VCaP (cell line): ENCODE measurements around the gene GJD4.

ENCODE experiments used
- H3K27ac ChIP-seq: fragments of 450-650 bp; 2 replicates; pipeline ENCODE4 v1.5.1; 2017
- TF ChIP-seq, protein P1 (sequence below): fragments of 450-650 bp; conservative IDR thresholded peaks from 2 replicates; pipeline ENCODE4 v1.5.1; 2017; ENCODE audit warnings: mild to moderate bottlenecking, moderate library complexity

Gene GJD4

GRCh38 chr10:35572583-35572982, 32.6 kb upstream of the GJD4 start:
- TF ChIP-seq, protein P1, sequence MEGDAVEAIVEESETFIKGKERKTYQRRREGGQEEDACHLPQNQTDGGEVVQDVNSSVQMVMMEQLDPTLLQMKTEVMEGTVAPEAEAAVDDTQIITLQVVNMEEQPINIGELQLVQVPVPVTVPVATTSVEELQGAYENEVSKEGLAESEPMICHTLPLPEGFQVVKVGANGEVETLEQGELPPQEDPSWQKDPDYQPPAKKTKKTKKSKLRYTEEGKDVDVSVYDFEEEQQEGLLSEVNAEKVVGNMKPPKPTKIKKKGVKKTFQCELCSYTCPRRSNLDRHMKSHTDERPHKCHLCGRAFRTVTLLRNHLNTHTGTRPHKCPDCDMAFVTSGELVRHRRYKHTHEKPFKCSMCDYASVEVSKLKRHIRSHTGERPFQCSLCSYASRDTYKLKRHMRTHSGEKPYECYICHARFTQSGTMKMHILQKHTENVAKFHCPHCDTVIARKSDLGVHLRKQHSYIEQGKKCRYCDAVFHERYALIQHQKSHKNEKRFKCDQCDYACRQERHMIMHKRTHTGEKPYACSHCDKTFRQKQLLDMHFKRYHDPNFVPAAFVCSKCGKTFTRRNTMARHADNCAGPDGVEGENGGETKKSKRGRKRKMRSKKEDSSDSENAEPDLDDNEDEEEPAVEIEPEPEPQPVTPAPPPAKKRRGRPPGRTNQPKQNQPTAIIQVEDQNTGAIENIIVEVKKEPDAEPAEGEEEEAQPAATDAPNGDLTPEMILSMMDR, result no peak
- H3K27ac ChIP-seq, result no peak overlapping the region

DNA sequence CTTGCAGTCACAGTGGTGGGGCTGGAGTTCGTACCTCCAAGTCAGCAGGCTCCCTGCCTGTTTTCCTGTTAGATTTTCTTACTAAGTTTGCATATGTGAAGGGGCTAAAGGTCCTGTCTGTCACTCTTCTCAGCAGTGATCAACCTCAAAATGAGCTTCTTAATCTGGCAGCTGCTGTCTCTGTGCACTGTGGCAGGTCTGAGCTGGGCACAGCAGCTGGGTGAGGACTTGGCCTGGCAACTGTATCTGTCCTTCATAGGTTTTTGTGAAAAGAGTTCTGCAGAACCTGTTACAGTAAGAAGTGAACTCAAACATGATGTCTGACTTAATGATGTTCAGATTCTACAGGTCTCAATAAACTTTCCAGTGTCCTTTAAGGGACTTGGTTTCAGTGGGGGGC, 31.3 kb upstream of the GJD4 start:
- H3K27ac ChIP-seq, result no peak overlapping the region
- TF ChIP-seq, protein P1, result no peak

GRCh38 chr10:35574924-35575352, 30.2 kb upstream of the GJD4 start:
- H3K27ac ChIP-seq, result no peak overlapping the region
- TF ChIP-seq, protein P1, result 0 out of 2 replicates have a peak, but pooled peaks have one; percentile 18

GRCh38 chr10:35575640-35576039, 29.5 kb upstream of the GJD4 start:
- TF ChIP-seq, protein P1, result no peak

DNA sequence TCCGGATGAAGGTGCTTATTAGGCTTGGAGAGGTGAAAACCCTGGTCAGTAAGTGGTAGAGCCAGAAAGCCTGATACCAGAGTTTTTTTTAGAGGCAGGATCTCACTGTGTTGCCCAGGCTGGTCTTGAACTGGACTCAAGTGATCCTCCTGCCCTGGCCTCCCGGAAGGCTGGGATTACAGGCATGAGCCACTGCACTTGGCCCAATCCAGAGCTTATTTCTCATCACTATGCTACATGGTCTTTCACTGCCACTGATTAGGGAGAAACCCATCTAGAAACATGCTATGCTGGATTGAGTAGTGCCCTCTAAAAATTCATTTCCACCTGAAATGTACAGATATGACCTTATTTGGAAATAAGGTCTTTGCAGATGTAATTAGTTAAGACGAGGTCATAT, 28.4 kb upstream of the GJD4 start:
- no peak overlapping the region for H3K27ac ChIP-seq
- TF ChIP-seq, protein P1, result no peak

More at GRCh38 chr10:35575640-35576039, 29.5 kb upstream of the GJD4 start:
- no peak overlapping the region for H3K27ac ChIP-seq

DNA sequence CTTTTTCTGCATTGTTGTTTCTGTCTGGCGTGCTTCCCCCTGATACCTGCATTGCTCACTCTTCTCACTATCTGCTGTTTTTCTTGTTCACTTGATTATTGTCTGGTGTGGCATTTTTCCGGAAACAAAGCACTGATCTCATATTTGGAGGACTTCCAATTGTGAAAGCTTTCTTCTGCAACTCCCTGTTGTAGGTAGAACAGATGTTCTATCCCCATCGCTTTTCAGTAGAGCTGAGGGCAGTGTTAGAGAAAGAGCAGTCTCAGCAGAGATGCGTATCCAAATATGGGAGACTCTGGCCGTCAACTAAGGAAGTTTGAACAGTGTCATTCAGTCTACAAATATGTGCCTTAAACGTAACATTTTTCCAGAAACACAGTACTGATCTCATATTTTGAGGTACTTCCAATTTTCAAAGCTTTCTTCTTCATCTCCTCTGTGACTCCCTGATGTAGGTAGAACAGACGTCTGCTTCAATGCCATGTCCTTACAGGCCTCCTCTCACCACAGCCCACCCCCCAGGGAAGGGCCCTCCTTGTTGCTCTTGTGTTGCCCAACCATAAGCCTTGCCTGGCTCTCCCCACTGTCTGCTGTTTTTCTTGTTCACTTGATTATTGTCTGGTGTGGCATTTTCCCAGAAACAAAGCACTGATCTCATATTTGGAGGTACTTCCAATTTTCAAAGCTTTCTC, 27.1 kb upstream of the GJD4 start:
- TF ChIP-seq, protein P1, result no peak
- no peak overlapping the region for H3K27ac ChIP-seq

DNA sequence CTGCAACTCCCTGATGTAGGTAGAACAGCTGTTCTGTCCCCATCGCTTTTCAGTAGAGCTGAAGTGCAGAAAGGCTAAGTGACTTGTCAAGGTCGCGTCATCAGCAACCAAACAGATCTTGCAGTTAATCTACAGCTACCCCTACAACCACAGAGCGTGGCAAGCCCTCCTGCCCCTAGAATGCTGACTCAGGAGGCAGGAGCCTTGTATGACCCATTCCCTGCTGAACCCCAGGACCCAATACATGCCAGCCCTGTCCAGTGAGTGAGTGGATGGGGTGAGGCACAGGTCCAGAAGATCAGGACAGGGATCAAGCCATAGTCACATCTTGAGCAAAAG, 26.6 kb upstream of the GJD4 start:
- no peak overlapping the region for H3K27ac ChIP-seq
- TF ChIP-seq, protein P1, result no peak
